ENCODE measurements around the gene PPIAL4G. TPM values are rescaled to one million over a fixed set of nuclear protein-coding genes. Genes with fewer than 3 reads are reported as not detected.
"Not testable (repeated sequence)": the region's sequence is repeated elsewhere in the genome, so short reads cannot be mapped to it uniquely, and the experiment has no call there.

Gene PPIAL4G
- total and polyA plus RNA-seq, 2 of the 13 experiments (the other 11 are each of a cell fraction or from before 2014, with no cell fraction given), result not detected

GRCh38 chr1:148452845-148453244, 30.3 kb downstream of the PPIAL4G start:
- CTCF ChIA-PET (ENCODE audit: low intra/inter-chr PET ratio, low total read pairs); FAIRE-seq; H3K79me2 ChIP-seq (ENCODE audit: insufficient read depth, low read length); H3K27ac ChIP-seq (ENCODE audit: extremely low read length, insufficient read depth, low read length); H2AFZ ChIP-seq (ENCODE audit: low read length); BruUV-seq (replicated peaks); H3K9ac ChIP-seq (ENCODE audit: insufficient read depth, low read depth, low read length); H3K4me2 ChIP-seq (ENCODE audit: low read depth, low read length); H3K27me3 ChIP-seq (ENCODE audit: control insufficient read depth in 1 of 2, insufficient read depth in 2 of 2, low read length in 2 of 2); H3K36me3 ChIP-seq (replicated peaks in 1 of 2; ENCODE audit: control insufficient read depth in 1 of 2, insufficient read depth in 2 of 2, low read length in 2 of 2); ATAC-seq; H3K4me3 ChIP-seq (replicated peaks in 1 of 3; ENCODE audit: insufficient read depth in 1 of 3, low read depth in 2 of 3, low read length in 3 of 3); H3K4me1 ChIP-seq (ENCODE audit: insufficient read depth, low read length); in situ Hi-C loops (cut with HindIII; ENCODE audit: extremely low pct_ligation_motif_present, low pct_unique_long_range_greater_than_20kb); intact Hi-C loops (cut with micrococcal nuclease; ENCODE audit: unreplicated experiment); POLR2A ChIA-PET; H4K20me1 ChIP-seq (ENCODE audit: insufficient read depth, low read length); H3K9me3 ChIP-seq (ENCODE audit: low read length): not testable (repeated sequence)
- WGBS (ENCODE audit: low lambda C conversion rate), result 19% methylated on average over 1 of the region's 2 CpGs
- 0 out of 2 replicates have a peak, but pooled peaks have one; percentile 24 for TF ChIP-seq ZNF317 (CRISPR knock-in tag; IDR thresholded peaks at IDR 0.05)
- DNase-seq (ENCODE audit: low spot score), result peak; percentile 11

GRCh38 chr1:148439654-148440325, 43.3 kb downstream of the PPIAL4G start:
- H3K4me2 ChIP-seq (ENCODE audit: low read depth, low read length); H3K4me3 ChIP-seq (replicated peaks in 1 of 3; ENCODE audit: insufficient read depth in 1 of 3, low read depth in 2 of 3, low read length in 3 of 3); intact Hi-C loops (cut with micrococcal nuclease; ENCODE audit: unreplicated experiment); BruUV-seq (replicated peaks); CTCF ChIA-PET (ENCODE audit: low intra/inter-chr PET ratio, low total read pairs); H3K27me3 ChIP-seq (ENCODE audit: control insufficient read depth in 1 of 2, insufficient read depth in 2 of 2, low read length in 2 of 2); POLR2A ChIA-PET; DNase-seq (ENCODE audit: low spot score); H3K79me2 ChIP-seq (ENCODE audit: insufficient read depth, low read length); H3K9me3 ChIP-seq (ENCODE audit: low read length); H4K20me1 ChIP-seq (ENCODE audit: insufficient read depth, low read length); FAIRE-seq; H3K36me3 ChIP-seq (replicated peaks in 1 of 2; ENCODE audit: control insufficient read depth in 1 of 2, insufficient read depth in 2 of 2, low read length in 2 of 2); H3K27ac ChIP-seq (ENCODE audit: extremely low read length, insufficient read depth, low read length); H3K4me1 ChIP-seq (ENCODE audit: insufficient read depth, low read length); ATAC-seq; H3K9ac ChIP-seq (ENCODE audit: insufficient read depth, low read depth, low read length); H2AFZ ChIP-seq (ENCODE audit: low read length): not testable (repeated sequence)
- peak; percentile 61; the same call in 1 of the 2 replicates for TF ChIP-seq ZNF431 (CRISPR knock-in tag; IDR thresholded peaks at IDR 0.05; ENCODE audit: borderline replicate concordance, low read depth)
- in situ Hi-C loops (cut with HindIII; ENCODE audit: extremely low pct_ligation_motif_present, low pct_unique_long_range_greater_than_20kb), result loop anchor here (10.0 kb wide), 1 partner anchor 55 kb away; no protein-coding TSS in a partner anchor
- 91% methylated on average over 5 of the region's 5 CpGs for WGBS (ENCODE audit: low lambda C conversion rate)
